ENCODE results near the gene ADCY9.
"Not testable (repeated sequence)": the region's sequence is repeated elsewhere in the genome, so short reads cannot be mapped to it uniquely, and the experiment has no call there.

The ADCY9 gene

GRCh38 chr16:4067262-4068001, 48.8 kb downstream of the ADCY9 start:
- DNase-seq (ENCODE audit: low spot score), result no peak

GRCh38 chr16:4064950-4065352, 51.3 kb downstream of the ADCY9 start:
- DNase-seq (ENCODE audit: low spot score), result no peak

- no peak for DNase-seq (ENCODE audit: low spot score)
Measured at GRCh38 chr16:4062212-4062802, 53.9 kb downstream of the ADCY9 start.

- no peak for DNase-seq (ENCODE audit: low spot score)
Measured at GRCh38 chr16:4060823-4061222, 55.4 kb downstream of the ADCY9 start.

- DNase-seq (ENCODE audit: low spot score), result no peak
Measured at GRCh38 chr16:4060009-4060408, 56.2 kb downstream of the ADCY9 start.

- no peak for DNase-seq (ENCODE audit: low spot score)
Measured at GRCh38 chr16:4058386-4058785, 57.9 kb downstream of the ADCY9 start.

- no peak for DNase-seq (ENCODE audit: low spot score)
Measured at GRCh38 chr16:4057439-4057877, 58.8 kb downstream of the ADCY9 start.

- no peak for DNase-seq (ENCODE audit: low spot score)
Measured at GRCh38 chr16:4056161-4057105, 59.8 kb downstream of the ADCY9 start.

- peak; percentile 45 for DNase-seq (ENCODE audit: low spot score)
Measured at GRCh38 chr16:4055748-4056147, 60.5 kb downstream of the ADCY9 start.

- peak; percentile 73 for DNase-seq (ENCODE audit: low spot score)
Measured at GRCh38 chr16:4053301-4053845, 62.9 kb downstream of the ADCY9 start.

- no peak for DNase-seq (ENCODE audit: low spot score)
Measured at GRCh38 chr16:4052801-4053293, 63.4 kb downstream of the ADCY9 start.

- DNase-seq (ENCODE audit: low spot score), result no peak
Measured at GRCh38 chr16:4052096-4052495, 64.1 kb downstream of the ADCY9 start.

GRCh38 chr16:4051591-4051990, 64.7 kb downstream of the ADCY9 start:
- no peak for DNase-seq (ENCODE audit: low spot score)

GRCh38 chr16:4049031-4049430, 67.2 kb downstream of the ADCY9 start:
- DNase-seq (ENCODE audit: low spot score), result no peak

- no peak for DNase-seq (ENCODE audit: low spot score)
Measured at GRCh38 chr16:4048481-4048880, 67.8 kb downstream of the ADCY9 start.

- DNase-seq (ENCODE audit: low spot score), result no peak
Measured at GRCh38 chr16:4046221-4046620, 70.0 kb downstream of the ADCY9 start.

GRCh38 chr16:4045561-4045960, 70.7 kb downstream of the ADCY9 start:
- DNase-seq (ENCODE audit: low spot score), result not testable (repeated sequence)

GRCh38 chr16:4042581-4042980, 73.7 kb downstream of the ADCY9 start:
- DNase-seq (ENCODE audit: low spot score), result no peak

- DNase-seq (ENCODE audit: low spot score), result no peak
Measured at GRCh38 chr16:4038448-4038847, 77.8 kb downstream of the ADCY9 start.

- DNase-seq (ENCODE audit: low spot score), result not testable (repeated sequence)
Measured at GRCh38 chr16:4036952-4037351, 79.3 kb downstream of the ADCY9 start.

GRCh38 chr16:4034963-4035362, 81.3 kb downstream of the ADCY9 start:
- DNase-seq (ENCODE audit: low spot score), result no peak

- no peak for DNase-seq (ENCODE audit: low spot score)
Measured at GRCh38 chr16:4033951-4034350, 82.3 kb downstream of the ADCY9 start.

Measured in putamen (tissue), 1 donor.